GM12801 (cell line): ENCODE measurements around the gene PAFAH1B2.

ENCODE experiments used
- CTCF ChIP-seq: IDR thresholded peaks from one replicate; pipeline ENCODE4 v1.5.1; 2011; ENCODE audit warnings: control low read depth; ENCODE audit not compliant: insufficient read length; ENCODE audit errors: extremely low read depth

Gene PAFAH1B2

GRCh38 chr11:117197006-117197405 lies 52.9 kb downstream of the PAFAH1B2 start:
- no peak for TF ChIP-seq CTCF

GRCh38 chr11:117197516-117198456 lies 53.7 kb downstream of the PAFAH1B2 start:
- TF ChIP-seq CTCF = no peak

GRCh38 chr11:117198613-117199012 lies 54.5 kb downstream of the PAFAH1B2 start:
- TF ChIP-seq CTCF = no peak

- TF ChIP-seq CTCF = no peak
Observed at GRCh38 chr11:117199053-117199915, 55.2 kb downstream of the PAFAH1B2 start, which contains the start of gene TAGLN. TSS of gene TAGLN (plus strand) at chr11:117199370. CDS start at chr11:117203014, 3,644 bp downstream.

GRCh38 chr11:117199916-117200812 lies 56.1 kb downstream of the PAFAH1B2 start:
- TF ChIP-seq CTCF = no peak

- TF ChIP-seq CTCF = no peak
Observed at GRCh38 chr11:117200813-117201657, 56.9 kb downstream of the PAFAH1B2 start.
